ENCODE measurements around the gene LHFPL3. TPM values are rescaled to one million over a fixed set of nuclear protein-coding genes. Genes with fewer than 3 reads are reported as not detected.

The LHFPL3 gene
- total RNA-seq, 6 experiments from 2014 or later, result not detected

DNA sequence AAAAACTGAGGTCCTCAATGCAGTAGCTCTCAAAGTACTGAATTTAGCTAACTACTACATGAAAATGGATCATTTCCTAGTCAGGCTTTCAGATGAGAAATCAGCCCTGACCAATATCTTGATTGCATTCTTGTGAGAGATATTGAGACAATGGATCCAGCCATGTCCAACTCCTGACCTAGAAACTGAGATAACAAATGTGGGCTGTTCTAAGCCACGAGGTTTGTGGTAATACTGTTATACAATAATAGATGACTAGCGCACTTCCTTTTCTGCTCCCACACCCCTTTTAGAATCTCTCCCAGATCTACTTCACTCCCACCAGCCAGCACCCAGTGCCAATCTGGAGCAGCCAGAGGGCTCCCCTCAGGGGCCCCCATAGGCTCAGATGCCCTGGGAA, 476.3 kb downstream of the LHFPL3 start:
- no peak for TF ChIP-seq POLR2A (IDR thresholded peaks at IDR 0.05)
- no peak for TF ChIP-seq CTCF (IDR thresholded peaks at IDR 0.05)
- ATAC-seq, result no peak
- Histone ChIP-seq H3K9me3 (no peaks in the 10 kb centered on the region), H3K27me3 (no peaks in the 10 kb centered on the region), H3K4me3 (no peak overlapping the region), H3K4me1 (no peaks in the 10 kb centered on the region), H3K27ac (no peak overlapping the region), H3K36me3 (no peaks in the 10 kb centered on the region)
- intact Hi-C loops (cut with DNase I), result no loop called here
- DNase-seq, result no peak
- WGBS (ENCODE audit: insufficient coverage, low coverage, low lambda C conversion rate, missing lambda C conversion rate), result 29% methylated on average over 1 of the region's 2 CpGs

DNA sequence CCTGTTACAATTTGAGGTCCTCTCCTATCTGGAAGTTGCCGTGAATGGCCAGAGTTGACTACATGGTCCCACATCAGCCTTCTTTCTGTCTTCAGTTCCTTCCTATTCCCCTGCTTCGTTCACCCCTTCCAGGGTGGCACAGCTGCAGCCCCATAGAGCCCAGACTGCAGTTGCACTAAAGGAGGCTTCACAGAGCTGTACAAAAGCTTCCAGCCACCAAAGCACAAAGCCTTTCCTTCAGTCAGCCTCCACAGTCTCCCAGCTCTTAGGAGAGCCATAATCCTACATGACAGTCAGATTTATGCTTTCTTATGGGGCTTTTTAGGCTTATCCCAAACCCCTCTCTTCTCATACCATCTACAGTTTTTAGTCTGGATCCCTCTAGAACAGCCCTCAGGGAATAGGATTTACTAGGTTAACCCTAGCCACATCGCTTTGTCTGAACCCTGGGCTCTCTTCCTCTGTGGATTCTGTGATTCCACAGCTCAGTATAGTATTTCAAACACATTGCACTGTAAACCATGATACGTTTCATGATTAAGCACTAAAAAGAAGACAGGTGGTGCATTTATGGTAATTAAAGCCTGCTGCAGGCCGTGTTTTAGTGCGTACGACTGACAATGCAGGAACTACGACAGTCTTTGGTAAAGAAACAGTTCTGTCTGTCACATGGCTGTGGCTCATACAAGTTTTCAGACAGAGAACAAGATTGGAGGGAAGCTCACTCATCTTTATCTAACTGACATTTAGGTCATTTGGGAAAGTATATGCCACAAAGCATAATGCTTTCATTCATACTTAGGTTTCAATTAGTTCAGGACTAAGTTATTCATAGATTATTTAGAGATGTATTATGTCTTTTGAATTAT, 477.3 kb downstream of the LHFPL3 start:
- H3K27me3 ChIP-seq, result no peaks in the 10 kb centered on the region
- DNase-seq (no peak), ATAC-seq (no peak)
- H3K27ac ChIP-seq, result no peak overlapping the region
- H3K4me3 ChIP-seq, result no peak overlapping the region
- H3K36me3 ChIP-seq, result no peaks in the 10 kb centered on the region
- intact Hi-C loops (cut with DNase I), result no loop called here
- H3K9me3 ChIP-seq, result no peaks in the 10 kb centered on the region
- H3K4me1 ChIP-seq, result no peaks in the 10 kb centered on the region
- TF ChIP-seq CTCF (IDR thresholded peaks at IDR 0.05) (no peak), POLR2A (IDR thresholded peaks at IDR 0.05) (no peak)
- 54% methylated on average over 8 of the region's 8 CpGs for WGBS (ENCODE audit: insufficient coverage, low coverage, low lambda C conversion rate, missing lambda C conversion rate)

DNA sequence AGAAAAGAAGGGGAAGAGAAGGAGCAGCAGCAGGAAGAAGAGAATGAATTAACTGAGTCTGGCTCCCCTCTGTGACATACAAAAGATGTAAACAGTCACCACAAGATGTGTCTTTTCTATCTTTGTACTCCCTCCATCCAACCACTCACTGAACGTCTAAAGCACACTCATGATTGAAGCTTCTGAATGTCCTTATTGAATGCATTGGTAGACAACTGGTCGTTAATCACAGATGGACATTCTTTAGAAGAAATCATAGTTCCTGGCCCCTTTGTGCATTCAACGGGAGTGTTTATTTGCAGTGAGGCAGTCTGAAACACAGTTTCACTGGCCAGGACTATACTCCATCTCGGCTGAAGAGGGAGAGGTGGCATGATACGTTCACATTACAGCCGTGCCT, 479.3 kb downstream of the LHFPL3 start:
- no peaks in the 10 kb centered on the region for H3K4me1 ChIP-seq
- ATAC-seq (no peak), DNase-seq (no peak)
- no peak overlapping the region for H3K4me3 ChIP-seq
- no peaks in the 10 kb centered on the region for H3K9me3 ChIP-seq
- intact Hi-C loops (cut with DNase I), result no loop called here
- no peaks in the 10 kb centered on the region for H3K27me3 ChIP-seq
- 50% methylated on average over 6 of the region's 6 CpGs for WGBS (ENCODE audit: insufficient coverage, low coverage, low lambda C conversion rate, missing lambda C conversion rate)
- no peak for TF ChIP-seq POLR2A (IDR thresholded peaks at IDR 0.05)
- no peak for TF ChIP-seq CTCF (IDR thresholded peaks at IDR 0.05)
- H3K27ac ChIP-seq, result no peak overlapping the region
- no peaks in the 10 kb centered on the region for H3K36me3 ChIP-seq

GRCh38 chr7:104809906-104810305, 481.5 kb downstream of the LHFPL3 start:
- TF ChIP-seq CTCF (IDR thresholded peaks at IDR 0.05) (no peak), POLR2A (IDR thresholded peaks at IDR 0.05) (no peak)
- 82% methylated on average over 2 of the region's 2 CpGs for WGBS (ENCODE audit: insufficient coverage, low coverage, low lambda C conversion rate, missing lambda C conversion rate)
- DNase-seq (no peak), ATAC-seq (no peak)
- H3K27me3 ChIP-seq, result no peaks in the 10 kb centered on the region
- H3K9me3 ChIP-seq, result no peaks in the 10 kb centered on the region
- H3K4me3 ChIP-seq, result no peak overlapping the region
- H3K36me3 ChIP-seq, result no peaks in the 10 kb centered on the region
- H3K4me1 ChIP-seq, result no peaks in the 10 kb centered on the region
- intact Hi-C loops (cut with DNase I), result no loop called here
- H3K27ac ChIP-seq, result no peak overlapping the region

Data from right lobe of liver (tissue), 6 donors.